ENCODE results near the gene AHDC1.

AHDC1 gene

DNA sequence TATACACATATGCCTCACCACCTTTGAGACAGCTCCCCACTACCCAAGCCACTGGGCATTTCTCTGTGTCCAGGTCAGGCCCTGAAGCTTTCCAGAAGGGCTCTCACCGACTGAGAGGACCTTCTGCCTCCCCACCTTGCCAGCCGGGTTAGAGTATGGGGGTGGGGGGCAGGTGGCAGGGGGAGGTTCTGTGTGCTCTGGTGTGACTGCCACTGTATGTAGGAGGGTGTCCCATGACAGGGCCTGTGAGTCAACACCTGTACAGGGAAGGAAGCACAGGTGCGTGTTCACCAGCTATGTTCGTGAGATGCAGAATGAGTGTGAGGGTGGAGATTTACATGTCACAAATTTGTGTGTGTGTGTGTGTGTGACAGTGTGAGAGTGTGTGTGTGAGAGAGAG lies 7.0 kb downstream of the AHDC1 start:
- DNase-seq (ENCODE audit: low read depth) = no peak

DNA sequence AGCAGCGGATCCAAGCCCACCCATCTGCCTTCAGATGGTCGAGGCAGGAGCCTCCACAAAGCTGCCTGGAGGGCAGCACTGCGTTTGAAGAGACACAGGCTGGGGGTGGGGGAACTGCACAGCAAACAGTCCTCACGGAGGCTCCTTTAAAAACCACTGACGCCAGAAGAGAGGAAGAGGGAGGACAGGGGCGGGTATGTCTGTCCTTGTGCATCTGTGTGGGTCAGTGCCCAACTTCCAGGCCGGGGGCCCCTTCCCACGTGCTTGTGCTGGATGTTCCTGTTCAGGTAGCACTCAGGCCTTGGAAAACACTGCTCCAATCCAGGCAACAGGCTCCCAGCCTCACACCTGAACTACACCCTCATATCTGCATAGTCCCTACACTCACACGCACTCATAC lies 7.7 kb downstream of the AHDC1 start:
- DNase-seq (ENCODE audit: low read depth) = no peak

DNA sequence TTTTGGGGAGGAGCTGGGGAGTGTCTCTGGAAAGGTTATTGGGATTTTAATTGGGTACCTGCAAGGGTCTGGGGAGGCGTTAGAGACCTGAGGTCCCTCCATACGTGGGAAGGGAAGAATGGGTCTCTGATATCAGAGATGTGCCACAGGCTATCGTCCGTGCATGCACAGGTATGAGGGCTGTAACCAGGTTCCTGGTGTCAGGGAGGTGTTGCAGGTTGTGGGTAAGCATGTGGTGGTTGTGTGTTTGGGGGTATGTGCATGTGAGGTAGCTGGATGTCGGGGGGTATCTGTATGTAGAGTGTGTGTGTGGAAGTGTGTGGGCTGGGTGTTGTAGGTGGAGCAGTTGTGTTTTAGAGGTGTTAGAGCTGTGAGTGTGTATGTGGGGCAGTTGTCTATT lies 8.3 kb downstream of the AHDC1 start:
- no peak for DNase-seq (ENCODE audit: low read depth)

DNA sequence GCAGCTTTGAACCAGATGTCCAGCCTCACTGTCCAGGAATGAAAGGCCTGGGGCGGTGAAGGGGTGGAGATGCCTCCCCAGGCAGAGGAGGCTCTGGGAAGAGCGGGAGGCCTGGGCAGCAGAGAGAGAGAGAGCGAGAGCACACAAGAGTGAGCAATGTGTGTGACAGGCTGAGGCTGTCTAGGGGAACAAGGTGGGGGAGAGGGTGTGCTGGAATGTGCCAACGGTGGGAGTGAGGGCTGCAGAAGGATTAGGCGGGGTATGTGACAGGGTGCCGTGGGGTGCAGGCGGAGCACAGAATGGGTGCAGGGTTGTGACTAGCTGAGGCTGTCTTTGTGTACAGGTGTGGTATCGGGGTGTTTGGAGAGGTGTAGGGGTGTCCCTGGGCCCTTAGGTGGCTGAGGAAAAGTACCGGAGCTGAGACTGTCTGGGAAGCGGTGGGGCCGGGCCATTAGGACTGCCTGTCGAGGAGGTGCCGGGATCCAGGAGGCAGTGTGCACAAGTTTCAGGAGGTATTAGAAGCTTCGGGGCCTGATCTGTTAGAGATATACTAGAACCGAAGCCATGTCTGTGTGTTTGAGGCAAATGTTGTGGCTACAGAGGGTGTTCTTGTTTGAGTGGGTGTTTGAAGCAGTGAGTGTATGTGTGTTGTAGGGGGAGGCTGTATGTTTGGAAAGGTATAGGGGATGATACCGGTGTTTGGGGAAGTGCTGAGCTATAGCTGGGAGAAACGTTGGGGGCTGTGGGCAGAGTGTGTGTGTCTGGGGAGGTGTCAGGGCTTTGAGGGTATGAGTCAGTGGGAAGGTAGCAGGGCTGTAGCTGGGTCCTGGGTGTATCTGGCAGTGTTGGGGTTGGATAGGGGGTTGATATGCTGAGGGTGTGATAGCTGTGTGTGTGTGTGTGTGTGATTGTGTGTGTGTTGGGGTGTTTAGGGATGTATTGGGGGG lies 9.1 kb downstream of the AHDC1 start:
- no peak for DNase-seq (ENCODE audit: low read depth)

DNA sequence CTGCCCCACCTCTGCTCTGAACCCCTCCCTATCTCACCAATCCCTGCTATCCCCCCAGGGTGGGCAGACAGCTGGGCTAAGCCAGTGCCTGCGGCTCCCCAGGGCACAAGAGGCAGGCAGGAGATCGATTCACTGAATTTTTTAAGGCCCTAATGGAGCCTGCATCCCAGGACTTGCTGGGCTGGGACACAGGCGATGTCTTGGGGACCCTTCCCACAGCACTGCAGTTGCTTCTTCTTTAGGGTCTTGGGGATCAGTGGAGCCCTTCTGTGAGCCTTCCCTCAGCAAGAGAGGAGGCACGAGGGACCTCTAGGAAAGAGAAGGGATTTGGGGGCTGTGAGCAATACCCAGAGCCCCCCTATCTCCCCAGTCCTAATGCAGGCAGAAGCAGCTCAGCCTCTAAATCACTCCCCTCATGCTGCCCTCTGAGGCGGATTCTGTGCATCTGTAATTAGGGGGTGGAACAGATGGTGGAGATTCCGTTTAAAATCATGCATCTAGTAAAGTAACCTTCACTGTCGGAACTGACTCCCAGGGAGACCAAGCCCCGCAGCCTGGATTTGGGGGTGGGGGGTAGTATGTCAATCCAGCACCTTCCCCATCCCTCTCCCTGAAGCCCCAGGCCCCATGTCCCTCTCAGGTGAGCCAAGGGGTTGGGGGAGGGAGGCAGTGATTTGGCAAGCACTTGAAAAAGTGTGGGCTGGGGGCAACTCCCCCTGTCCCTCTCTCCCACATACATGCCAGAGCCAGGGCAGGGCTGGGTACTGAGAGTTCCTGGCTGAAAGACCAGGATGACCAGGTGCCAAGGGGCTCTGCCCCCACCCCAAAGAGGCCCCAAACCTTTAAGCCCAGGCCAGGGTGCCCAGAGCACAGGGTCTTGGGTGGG lies 10.0 kb downstream of the AHDC1 start:
- DNase-seq (ENCODE audit: low read depth) = no peak

DNA sequence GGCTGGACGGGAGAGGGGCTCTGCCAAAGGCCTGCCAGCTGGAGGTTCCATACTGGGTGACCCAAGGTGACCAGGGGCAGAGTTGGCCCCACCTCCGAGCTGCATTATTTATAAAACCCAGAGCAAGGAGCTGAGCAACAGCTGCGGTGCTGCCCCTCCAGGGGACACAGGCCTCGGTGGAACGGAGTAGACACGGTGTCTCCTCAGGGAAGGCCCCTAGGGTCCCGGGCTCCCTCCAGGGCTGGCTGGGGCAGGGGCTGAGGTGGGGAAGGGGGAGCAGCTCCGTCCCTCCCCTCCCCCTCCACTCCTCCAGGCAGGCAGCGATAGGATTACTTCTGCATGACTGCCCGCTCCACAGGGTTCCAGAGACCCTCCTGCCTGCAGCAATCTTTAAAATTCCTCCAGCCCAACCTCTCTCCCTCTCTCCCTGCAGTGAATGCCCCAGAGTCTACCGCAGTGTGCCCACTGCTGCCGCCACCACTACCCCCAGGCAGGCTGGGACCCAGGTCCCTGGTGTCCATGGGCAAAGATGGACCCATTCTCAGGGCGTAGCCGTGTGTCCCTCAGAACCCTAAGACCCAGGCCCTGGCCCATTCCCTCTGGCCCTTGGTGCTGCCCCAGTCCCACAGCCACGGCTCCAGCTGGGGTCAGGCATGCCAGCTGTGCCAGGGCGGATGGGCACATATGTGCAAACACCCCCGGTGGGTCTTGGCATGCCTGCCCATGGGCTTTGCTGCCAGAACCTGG lies 10.8 kb downstream of the AHDC1 start:
- DNase-seq (ENCODE audit: low read depth) = no peak

DNA sequence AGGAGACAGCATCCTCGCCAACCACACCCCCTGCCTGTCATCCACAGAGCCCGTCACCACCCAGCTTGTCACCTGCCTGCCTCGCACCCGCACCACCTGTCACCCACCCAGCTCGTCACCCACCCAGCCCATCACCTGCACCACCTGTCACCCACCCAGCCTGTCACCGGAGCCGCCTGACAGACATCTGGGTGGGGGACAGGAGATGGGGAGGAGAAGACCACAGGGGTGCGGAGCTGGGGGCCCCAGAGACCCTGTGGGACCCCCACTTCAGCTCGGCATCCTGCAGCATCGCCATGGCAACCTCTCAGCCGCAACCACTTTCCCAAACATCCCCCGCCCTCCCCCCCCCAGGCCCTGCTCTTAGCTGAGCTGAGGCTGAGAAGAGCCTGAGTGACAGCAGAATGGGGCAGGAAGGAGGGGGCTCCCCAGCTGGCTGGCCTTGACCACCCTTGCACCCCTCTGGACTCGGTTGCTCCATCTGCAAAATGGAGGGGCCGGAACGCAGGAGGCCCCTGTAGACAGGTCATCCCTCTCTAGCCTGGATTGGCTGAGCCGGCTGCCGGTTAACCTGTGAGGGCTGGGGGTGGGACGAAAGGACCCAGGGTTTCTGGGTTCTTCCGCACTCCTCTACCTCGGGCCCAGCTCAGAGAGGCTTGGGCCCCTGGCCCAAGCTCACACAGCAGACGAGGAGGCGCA lies 11.6 kb downstream of the AHDC1 start:
- DNase-seq (ENCODE audit: low read depth) = no peak

DNA sequence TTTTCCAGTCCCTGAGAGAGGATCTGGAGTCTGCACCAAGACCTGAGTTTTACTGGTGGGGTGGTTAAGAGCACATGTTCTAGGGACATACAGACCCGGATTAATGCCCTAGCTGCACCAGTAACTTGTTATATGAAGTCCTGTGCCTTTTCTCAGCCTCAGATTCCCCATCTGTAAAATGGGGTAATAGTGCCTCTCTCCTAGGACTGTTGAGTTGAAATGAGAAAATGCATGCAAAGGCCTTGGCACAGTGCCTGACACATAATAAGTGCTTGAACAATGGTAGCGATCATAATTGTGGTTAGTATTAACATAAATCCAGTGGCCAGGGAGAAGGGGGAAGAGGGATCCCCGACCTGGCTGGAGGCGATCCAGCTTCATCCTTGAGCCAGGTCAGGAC lies 12.3 kb downstream of the AHDC1 start:
- DNase-seq (ENCODE audit: low read depth) = no peak

DNA sequence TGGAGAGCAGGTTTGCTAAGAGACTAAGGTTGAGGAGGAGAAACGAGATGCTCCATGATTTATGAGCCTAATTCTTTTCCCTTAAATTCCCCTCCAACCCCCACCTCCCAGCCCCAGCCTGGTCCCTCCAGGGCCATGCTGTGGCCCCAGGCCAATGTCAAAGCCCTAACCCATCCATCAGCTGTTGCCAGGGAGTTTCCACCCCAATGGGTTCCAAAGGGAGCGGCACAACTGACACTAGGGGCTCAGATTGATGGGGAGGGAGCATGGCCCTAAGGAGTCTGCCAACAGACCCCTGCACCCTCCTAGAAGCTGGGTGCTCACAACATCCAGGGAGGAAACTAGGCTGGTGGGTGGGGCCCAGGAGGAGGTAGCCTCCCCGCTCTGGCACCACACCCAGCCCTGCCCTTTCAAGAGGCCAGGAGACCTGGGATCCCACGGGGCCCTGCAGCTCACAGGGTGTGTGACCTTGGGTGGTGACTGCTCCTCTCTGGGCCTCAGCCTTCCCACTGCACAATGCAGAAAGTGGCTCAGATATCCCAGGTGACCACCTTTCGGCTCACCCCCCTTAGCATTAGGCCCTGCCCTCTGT lies 12.9 kb downstream of the AHDC1 start:
- DNase-seq (ENCODE audit: low read depth) = no peak

DNA sequence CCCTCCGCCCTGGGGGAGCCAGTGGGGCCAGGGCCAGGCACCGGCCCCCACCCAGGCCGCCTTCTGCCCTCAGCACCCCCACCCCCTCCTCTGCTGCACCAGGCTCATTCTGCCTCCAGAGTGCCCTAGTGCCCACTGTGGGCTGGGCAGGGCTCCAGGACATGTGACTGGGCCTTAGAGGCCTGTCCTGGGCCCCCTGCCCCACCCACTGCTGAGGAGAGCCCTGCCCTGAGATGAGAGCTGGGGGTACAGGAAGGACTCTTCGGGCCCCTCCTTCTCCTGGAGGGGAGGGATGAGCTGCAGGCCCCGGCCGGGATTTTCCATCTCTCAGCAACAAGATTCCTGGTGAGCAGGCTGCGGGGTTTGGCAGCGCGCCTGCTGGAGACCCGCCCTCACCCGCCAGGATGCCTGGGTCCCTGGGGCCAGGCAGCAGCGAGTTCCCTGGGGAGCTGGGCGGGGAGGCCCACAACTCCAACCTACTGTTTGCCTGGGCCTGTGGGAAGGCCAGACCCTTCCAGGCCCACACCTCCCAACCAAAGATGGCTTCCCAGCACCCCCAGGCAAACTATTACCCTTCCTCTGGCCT lies 14.0 kb downstream of the AHDC1 start:
- DNase-seq (ENCODE audit: low read depth) = no peak

DNA sequence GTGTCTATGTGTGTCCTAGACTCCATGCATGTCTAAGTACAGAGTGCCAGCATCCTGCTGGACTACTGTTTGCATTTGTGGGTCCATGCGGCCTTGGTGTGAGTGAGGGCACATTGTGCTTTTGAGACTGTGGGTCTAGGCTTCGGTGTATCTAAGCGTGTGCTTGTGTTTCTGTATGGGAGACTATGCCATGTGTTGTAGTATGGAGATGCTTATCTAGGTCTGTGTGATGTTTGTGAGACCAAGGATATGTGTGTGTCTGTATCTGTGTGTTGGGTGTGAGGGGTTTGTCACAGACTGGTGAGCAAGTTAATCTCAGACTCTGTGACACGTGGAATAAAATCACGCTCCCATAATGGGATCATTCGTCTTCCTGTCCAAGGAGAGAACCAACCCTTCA lies 14.5 kb downstream of the AHDC1 start:
- DNase-seq (ENCODE audit: low read depth) = no peak

DNA sequence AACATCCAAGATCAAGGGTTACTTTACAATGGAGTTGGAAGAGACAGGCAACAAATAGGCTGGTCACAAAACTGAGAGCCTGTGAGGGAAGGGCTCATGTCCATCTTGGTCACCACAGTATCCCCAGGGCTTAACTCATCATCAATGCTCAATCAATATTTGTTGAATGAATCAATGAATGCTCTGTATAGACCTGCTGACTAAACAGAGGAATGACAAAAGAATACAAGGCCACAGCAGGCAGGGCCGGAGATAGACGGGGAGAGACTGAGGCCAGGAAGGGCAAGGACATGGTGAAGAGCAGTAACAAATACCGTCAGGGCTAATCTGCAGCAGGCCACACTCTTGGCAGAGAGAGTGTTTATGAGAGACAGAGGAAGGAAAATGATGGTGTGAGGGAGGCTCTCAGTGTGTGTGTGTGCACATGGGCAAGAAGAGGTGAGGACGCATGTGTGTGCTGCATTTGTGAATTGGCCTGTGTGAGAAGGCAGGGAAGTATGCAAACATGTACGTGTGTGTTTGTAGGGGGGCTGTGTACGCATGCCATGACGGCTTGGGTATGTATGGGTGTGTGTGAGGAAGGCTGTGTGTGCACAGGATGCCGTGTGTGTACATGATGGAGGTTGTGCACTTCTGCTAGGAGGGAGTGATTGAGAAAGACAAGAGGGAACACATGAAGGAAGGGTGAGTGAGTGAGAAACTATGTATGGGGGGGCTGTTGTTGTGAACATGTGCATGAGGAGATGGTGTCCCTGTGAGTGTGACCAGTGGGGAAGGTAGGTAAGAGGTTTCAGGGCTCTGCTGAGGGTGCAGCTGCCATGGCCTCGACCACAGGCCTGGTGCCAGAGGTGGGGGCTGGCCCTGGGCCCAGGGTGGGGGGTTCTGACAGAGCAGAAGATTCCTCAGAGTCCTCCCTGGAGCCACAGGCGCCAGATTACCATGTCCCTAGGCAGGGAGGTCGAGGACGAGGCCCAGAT lies 15.4 kb downstream of the AHDC1 start:
- no peak for DNase-seq (ENCODE audit: low read depth)

DNA sequence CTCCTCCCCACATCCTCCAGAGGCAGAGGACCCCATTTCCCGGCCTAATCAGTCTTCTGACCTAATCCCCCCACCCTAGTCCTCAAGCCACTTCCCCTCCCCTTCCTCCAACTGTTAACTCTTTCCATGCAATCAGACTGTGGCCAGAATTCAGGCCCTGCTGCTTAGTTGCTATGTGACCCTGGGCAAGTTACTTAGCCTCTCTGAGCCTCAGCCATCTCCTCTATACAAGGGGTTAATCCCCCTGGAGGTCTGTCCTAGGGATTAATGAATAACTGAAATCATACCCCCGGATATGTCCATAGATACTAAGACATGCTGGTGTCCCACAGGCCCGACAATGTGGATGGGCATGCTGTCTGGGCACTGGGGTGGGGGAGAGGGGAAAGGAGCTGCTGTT lies 18.3 kb downstream of the AHDC1 start:
- no peak for DNase-seq (ENCODE audit: low read depth)

DNA sequence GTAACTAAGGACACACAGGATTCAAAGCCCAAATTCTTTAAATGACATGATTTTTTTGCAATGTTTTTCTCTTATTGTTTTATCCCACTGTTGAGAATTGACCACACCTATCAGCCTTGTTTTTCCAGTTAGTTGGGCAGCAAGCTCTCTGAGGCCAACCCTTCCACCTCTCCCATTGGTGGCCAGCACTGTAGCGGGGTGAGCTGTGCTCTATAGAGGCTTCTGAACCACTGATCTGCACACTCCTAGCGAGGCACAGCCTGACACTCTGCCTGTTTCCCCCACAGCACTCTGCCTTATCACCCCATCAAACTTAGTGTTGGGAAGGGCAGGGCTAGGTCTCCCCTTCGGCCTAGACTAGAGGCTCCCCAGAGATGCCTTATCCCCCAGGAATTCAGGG lies 19.5 kb downstream of the AHDC1 start:
- no peak for DNase-seq (ENCODE audit: low read depth)

DNA sequence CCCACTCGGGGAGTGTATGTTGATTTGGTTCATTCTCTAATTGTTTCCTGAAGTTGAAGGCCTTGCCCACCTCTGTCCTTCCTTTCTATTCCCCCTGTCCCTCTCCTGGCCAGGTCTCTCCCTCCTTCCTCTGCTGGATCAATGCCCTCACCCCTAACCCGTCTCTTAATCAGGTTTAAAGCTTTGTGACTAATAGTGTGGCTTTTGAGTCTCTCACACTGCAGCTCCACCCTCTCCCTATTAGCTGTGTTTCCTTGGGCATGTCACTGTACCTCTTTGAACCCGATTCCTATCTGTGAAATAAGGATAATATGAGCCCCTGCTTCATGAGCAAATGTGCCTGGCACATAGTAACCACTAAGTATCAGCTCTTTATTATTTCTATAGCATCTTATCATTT lies 20.5 kb downstream of the AHDC1 start:
- no peak for DNase-seq (ENCODE audit: low read depth)

DNA sequence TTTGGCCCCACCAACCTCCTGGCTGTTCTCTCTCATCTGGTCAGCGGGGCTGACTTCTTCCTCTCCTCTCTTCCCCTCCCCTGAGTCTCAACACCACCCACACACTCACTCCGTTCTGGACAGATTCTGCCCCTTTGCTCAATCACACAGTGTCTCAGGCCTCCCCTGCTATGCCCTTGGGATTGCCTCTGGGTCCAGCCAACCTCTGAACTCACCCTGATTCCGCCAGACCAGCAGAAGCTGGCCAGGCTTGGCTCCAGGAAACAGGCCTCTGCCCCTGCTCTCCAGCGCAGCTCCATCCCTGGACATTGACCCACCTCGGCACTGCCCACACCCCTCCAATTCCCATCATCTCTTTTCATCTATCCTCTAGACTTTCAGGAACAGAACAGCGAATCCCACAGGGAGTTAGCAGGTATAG lies 22.1 kb downstream of the AHDC1 start:
- DNase-seq (ENCODE audit: low read depth) = no peak

DNA sequence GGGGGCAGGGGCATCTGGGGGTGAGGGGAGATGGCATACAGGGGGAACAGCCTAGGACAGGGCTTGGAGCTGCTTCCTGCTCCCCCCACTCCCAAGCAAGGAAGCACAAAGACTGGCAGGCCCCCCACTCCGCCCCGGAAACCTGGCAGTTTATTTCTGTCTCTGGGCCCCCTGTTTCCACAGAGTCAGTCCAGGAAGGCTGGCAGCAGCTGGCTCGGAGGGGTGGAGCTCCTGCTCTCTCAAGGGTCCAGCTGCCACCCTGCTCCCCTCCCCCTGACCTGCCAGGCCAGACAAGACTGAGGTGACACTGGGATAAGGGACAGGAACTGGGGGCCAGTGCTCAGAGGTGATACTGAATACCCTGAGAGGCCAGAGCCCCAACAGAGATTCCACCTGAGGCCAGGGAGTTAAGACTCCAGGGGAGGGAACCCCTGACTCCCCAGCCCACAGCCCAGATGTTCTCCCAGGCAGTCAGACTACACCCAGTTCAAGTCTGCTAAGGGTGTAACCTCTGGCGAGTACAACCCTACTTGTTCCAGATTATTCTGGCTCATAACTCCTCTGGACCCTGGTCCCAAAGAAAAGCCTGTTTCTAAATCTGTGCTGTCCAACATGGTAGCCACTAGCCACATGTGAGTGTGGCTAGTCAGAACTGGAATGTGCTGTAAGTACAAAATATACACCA lies 26.3 kb downstream of the AHDC1 start:
- DNase-seq (ENCODE audit: low read depth) = no peak

DNA sequence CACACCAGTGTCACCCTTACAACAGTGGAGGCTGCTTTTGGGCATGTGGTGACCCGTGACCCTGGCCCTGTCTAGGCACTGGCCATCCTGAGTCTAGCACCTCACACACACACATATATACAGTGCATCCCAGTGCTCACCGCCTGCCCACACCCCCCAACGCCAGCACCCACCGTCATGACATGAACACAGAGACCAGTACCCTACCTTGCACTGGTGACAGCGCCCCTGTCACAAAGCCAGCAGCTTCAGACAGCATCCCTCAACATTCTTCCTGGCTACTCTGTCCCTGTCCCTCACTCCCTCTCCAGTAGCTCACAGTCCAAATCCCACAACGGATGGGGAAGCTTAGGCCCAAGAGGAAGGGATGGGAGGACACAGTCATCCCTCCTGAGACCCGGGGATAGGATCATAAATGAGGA lies 27.1 kb downstream of the AHDC1 start:
- DNase-seq (ENCODE audit: low read depth) = no peak

DNA sequence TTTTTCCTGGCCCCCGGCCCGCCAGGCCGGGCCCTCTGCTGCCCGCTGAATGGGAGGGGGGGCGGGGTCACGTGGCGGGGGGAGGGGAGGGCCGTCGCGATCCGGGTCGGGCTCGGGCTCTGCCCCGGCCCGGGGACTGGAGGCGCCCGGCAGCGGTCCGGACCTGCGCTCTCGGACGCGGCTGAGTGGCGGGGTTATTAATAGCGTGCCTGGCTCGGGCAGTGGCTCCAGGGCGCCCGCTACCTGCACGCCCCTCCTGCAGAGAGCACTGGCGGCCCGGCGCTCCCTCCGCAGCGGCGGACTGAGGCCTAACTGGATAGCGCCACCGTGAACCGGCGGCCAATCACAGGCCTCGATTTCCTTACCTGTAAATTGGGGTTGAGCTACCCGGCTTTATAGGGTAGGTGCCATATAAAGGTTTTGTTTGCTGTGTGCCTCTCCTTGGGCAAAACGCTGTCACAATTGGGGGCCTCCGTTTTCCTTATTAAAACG lies 28.1 kb downstream of the AHDC1 start:
- no peak for DNase-seq (ENCODE audit: low read depth)

Measured in HS-27A (cell line).